HepG2 (cell line): ENCODE results near the gene SCAPER. TPM values are rescaled to one million over a fixed set of nuclear protein-coding genes. Genes with fewer than 3 reads are reported as not detected.

Experiments
- ATAC-seq: fragments of 200-7000 bp; cut with Tn5 transposase; 3 replicates; pipeline ENCODE4 v1.9.1; 2020; ENCODE audit warnings: mild to moderate bottlenecking, moderate library complexity
- BruUV-seq: library from RNA; stranded (reverse); fragments of 400-500 nt; replicated peaks from 2 replicates; lab custom pipeline; 2021; lab: Mats Ljungman, UMichigan
- CTCF ChIA-PET: fragments of 300-600 bp; formaldehyde crosslinking; extraction: SDS; loops from one replicate; lab custom pipeline; 2021; ENCODE audit warnings: low total read pairs, inconsistent platforms, low intra/inter-chr PET ratio; lab: Yijun Ruan, JAX
- POLR2A ChIA-PET: fragments of 350-600 bp; sonication (Branson Sonifier 250); formaldehyde crosslinking; loops from one replicate; lab custom pipeline; 2020; ENCODE audit warnings: antibody characterized with exemption, inconsistent platforms; lab: Yijun Ruan, JAX
- DNase-seq: peaks from one replicate; pipeline ENCODE4 v3.0.0-alpha.2; 2015; ENCODE audit warnings: low spot score
- FAIRE-seq: peaks from 3 replicates; lab custom pipeline; 2011; peaks lifted over from hg19 to GRCh38; lab: Jason Lieb, UNC
- H2AFZ ChIP-seq: one replicate; pipeline ENCODE4 v1.6.1; 2011; ENCODE audit warnings: low read length, inconsistent platforms
- H3K27ac ChIP-seq: fragments of 300-600 bp; 3 replicates; pipeline ENCODE4 v1.8.0; 2011; ENCODE audit warnings: mixed run types, mild to moderate bottlenecking, mixed read lengths, low read length, inconsistent platforms; ENCODE audit not compliant: insufficient read depth; ENCODE audit errors: extremely low read length
- H3K27me3 ChIP-seq, 2 experiments: fragments of 200-600 bp in 1 of 2; 2 replicates in 1 of 2; 3 replicates in 1 of 2; pipeline versions ENCODE4 v1.6.0 to v1.8.0; 2011; ENCODE audit warnings: low read length in 2 of 2, mild to moderate bottlenecking in 2 of 2, moderate library complexity in 2 of 2, inconsistent platforms in 1 of 2; ENCODE audit not compliant: insufficient read depth in 2 of 2, control insufficient read depth in 1 of 2
- H3K36me3 ChIP-seq, 2 experiments: fragments of 200-600 bp in 1 of 2; replicated peaks in 1 of 2; 2 replicates in 1 of 2; 3 replicates in 1 of 2; pipeline versions ENCODE4 v1.5.1 to v1.8.0; 2011; ENCODE audit warnings: low read length in 2 of 2, inconsistent platforms in 1 of 2; ENCODE audit not compliant: insufficient read depth in 2 of 2, control insufficient read depth in 1 of 2
- H3K4me1 ChIP-seq: 2 replicates; pipeline ENCODE4 v1.5.1; 2012; ENCODE audit warnings: low read length, inconsistent platforms; ENCODE audit not compliant: insufficient read depth
- H3K4me2 ChIP-seq: 2 replicates; pipeline ENCODE4 v1.6.0; 2011; ENCODE audit warnings: low read depth, low read length, inconsistent platforms
- H3K4me3 ChIP-seq, 3 experiments: fragments of 200-600 bp in 1 of 3; sonication (generic), shearing (Covaris generic) in 1 of 3; replicated peaks in 1 of 3; 2 replicates each; pipeline ENCODE4 v1.5.1; 2011 to 2016; ENCODE audit warnings: low read length in 3 of 3, inconsistent platforms in 2 of 3, low read depth in 2 of 3, mild to moderate bottlenecking in 2 of 3, control low read depth in 1 of 3, mixed read lengths in 1 of 3; ENCODE audit not compliant: insufficient read depth in 1 of 3
- H3K79me2 ChIP-seq: one replicate; pipeline ENCODE4 v1.6.1; 2011; ENCODE audit warnings: low read length, inconsistent platforms; ENCODE audit not compliant: insufficient read depth
- H3K9ac ChIP-seq: 2 replicates; pipeline ENCODE4 v1.6.0; 2011; ENCODE audit warnings: mild to moderate bottlenecking, low read depth, low read length, inconsistent platforms; ENCODE audit not compliant: insufficient read depth
- H3K9me3 ChIP-seq: 2 replicates; pipeline ENCODE4 v1.5.1; 2012; ENCODE audit warnings: mild to moderate bottlenecking, low read length
- H4K20me1 ChIP-seq: 2 replicates; pipeline ENCODE4 v1.6.0; 2011; ENCODE audit warnings: inconsistent platforms, mild to moderate bottlenecking, low read length, moderate library complexity; ENCODE audit not compliant: insufficient read depth
- ESRRA ChIP-seq: sonication (generic); formaldehyde crosslinking; IDR thresholded peaks from 2 replicates; pipeline ENCODE4 v1.5.1; 2020; ENCODE audit warnings: mild to moderate bottlenecking, low read depth, missing genetic modification reagents
- MAFF ChIP-seq: IDR thresholded peaks from 2 replicates; pipeline ENCODE4 v1.6.1; 2011; ENCODE audit warnings: low read depth, low read length, improper control_type of control experiment
- MAFK ChIP-seq, 2 experiments: IDR thresholded peaks in 1 of 2; conservative IDR thresholded peaks in 1 of 2; 2 replicates each; pipeline ENCODE4 v1.6.1; 2011; ENCODE audit warnings: improper control_type of control experiment in 2 of 2, low read length in 2 of 2
- MED8 ChIP-seq: sonication (generic); formaldehyde crosslinking; IDR thresholded peaks from 2 replicates; pipeline ENCODE4 v1.8.1; 2023; ENCODE audit warnings: mild to moderate bottlenecking, missing genetic modification reagents; ENCODE audit not compliant: insufficient replicate concordance
- ZKSCAN1 ChIP-seq: fragments of 150-350 bp; IDR thresholded peaks from 2 replicates; pipeline ENCODE4 v1.6.1; 2014; ENCODE audit warnings: low read length
- ZNF468 ChIP-seq: sonication (generic); formaldehyde crosslinking; IDR thresholded peaks from 2 replicates; pipeline ENCODE4 v1.8.0; 2022; ENCODE audit warnings: mild to moderate bottlenecking, moderate library complexity, missing genetic modification reagents
- ZNF883 ChIP-seq: sonication (generic); formaldehyde crosslinking; IDR thresholded peaks from 2 replicates; pipeline ENCODE4 v1.5.1; 2020; ENCODE audit warnings: mild to moderate bottlenecking, missing genetic modification reagents; ENCODE audit errors: not compliant biosample characterization
- WGBS: methylation state at CpG from one replicate; pipeline ENCODE4 v1.1.6; 2017; ENCODE audit warnings: low lambda C conversion rate; 5-methylcytosine and 5-hydroxymethylcytosine counted together
- in situ Hi-C: cut with HindIII; loops from 2 replicates; pipeline ENCODE4 v1.10.0; 2017; ENCODE audit warnings: low pct_unique_long_range_greater_than_20kb; ENCODE audit not compliant: extremely low pct_ligation_motif_present
- intact Hi-C: fragments of 100-400 bp; cut with micrococcal nuclease; formaldehyde crosslinking; loops from one replicate; pipeline ENCODE4 v1.10.0; 2022; ENCODE audit not compliant: unreplicated experiment
- polyA plus RNA-seq, 8 experiments: library from polyadenylated mRNA; depleted of rRNA in 3 of 8; stranded (reverse) in 7 of 8; unstranded in 1 of 8; fragments of >200 nt; fragmentation: Illumina TruSeq in 4 of 8; extraction: Trizol in 4 of 8; gene quantifications; 2 replicates each; pipeline versions ENCODE4 v1.2.1 to v1.2.3, GENCODE V29; 2011 to 2016; ENCODE audit warnings: low read depth in 4 of 8, missing spikeins in 1 of 8, mixed read lengths in 1 of 8; ENCODE audit not compliant: insufficient read depth in 1 of 8
- total RNA-seq, 5 experiments: library from RNA; depleted of rRNA; stranded (reverse); fragments of >200 nt; fragmentation: Illumina TruSeq; extraction: Trizol; gene quantifications; 2 replicates each; pipeline ENCODE4 v1.2.3, GENCODE V29; 2016; ENCODE audit warnings: low read depth in 1 of 5
- TF ChIP-seq, protein P1 (sequence below): sonication (generic); formaldehyde crosslinking; IDR thresholded peaks from 2 replicates; pipeline ENCODE4 v1.8.1; 2023; ENCODE audit warnings: mild to moderate bottlenecking, inconsistent platforms, moderate library complexity, missing genetic modification reagents, borderline replicate concordance
- TF ChIP-seq, protein P2 (sequence below): sonication (generic); formaldehyde crosslinking; IDR thresholded peaks from 2 replicates; pipeline ENCODE4 v1.5.0; 2020; ENCODE audit warnings: mild to moderate bottlenecking, missing genetic modification reagents
- TF ChIP-seq, protein P3 (sequence below): fragments of 450-650 bp; IDR thresholded peaks from 2 replicates; pipeline ENCODE4 v1.6.1; 2016
- TF ChIP-seq, protein P4 (sequence below): IDR thresholded peaks from 2 replicates; pipeline ENCODE4 v1.6.1; 2016; ENCODE audit warnings: low read depth, borderline replicate concordance

Gene SCAPER
- total and polyA plus RNA-seq, 2 of the 13 experiments (the other 11 are each of a cell fraction or from before 2014, with no cell fraction given) = 4.3 to 10.5 TPM

DNA sequence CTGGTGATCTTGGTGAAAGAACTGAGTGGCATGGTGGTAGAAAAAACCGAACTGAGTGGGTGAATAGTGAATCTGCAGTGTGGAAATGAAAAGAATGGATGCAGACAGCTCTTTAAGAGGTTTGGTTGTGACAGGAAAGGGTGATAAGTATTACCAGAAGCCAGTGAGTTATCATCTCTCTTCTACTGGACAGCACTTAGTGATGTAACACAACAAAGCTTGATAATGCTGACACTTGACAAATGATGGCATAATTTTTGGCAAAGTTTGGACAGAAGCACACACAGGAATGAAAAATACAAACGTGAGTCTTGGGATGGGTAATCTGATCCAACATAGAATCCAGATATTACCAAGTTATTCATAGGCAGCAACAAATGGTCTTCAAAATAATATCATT is 456.4 kb downstream of the SCAPER start:
- CTCF ChIA-PET = no interaction called here
- FAIRE-seq = no peak
- WGBS = 64% methylated on average over 2 of the region's 2 CpGs

DNA sequence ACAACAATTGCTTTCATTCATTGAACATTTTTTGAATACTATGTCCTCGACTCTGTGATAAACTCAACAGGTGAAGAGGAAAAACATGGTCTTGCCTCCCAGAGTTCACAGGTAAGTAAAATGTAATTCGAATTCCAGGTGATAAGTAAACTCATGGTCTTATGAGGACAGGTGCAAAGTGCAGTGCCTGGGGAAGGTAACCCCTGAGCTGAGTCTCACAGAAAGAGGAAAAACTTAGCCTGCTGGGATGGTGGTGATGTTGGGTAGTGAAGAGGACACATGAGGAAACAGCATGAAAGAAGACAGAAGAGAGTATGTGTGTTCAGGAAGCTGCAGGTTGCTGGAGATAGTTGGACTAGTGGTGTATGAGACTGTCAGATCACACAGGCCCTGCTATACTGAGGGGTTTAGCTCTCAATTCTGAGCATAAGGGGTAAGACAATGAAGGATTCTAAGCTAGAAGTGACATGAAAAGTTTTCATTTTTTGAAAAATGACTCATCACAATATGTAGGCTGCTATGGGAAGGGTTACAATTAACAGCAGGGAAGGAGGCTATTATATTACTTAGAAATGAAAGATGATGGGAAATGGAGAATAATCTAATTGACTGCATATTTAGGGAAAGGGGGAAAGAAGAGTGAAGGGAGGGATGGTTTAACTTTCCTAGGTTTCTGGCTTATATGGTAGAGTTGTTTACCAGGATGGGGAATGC is 457.3 kb downstream of the SCAPER start:
- Histone ChIP-seq H3K36me3 (no peaks in the 10 kb centered on the region), H3K27ac (no peak overlapping the region), H3K9me3 (no peaks in the 10 kb centered on the region), H3K4me3 (no peak overlapping the region), H4K20me1 (no peaks in the 10 kb centered on the region), H3K79me2 (no peaks in the 10 kb centered on the region), H3K9ac (no peak overlapping the region), H3K27me3 (no peaks in the 10 kb centered on the region), H3K4me2 (no peak overlapping the region), H3K4me1 (no peaks in the 10 kb centered on the region), H2AFZ (no peak overlapping the region)
- DNase-seq (no peak), FAIRE-seq (no peak), ATAC-seq (no peak)
- ChIA-PET CTCF (no interaction called here), POLR2A (no interaction called here)
- in situ Hi-C loops (no loop called here), intact Hi-C loops (no loop called here)
- BruUV-seq = no TSS peak
- WGBS = 42% methylated on average over 2 of the region's 2 CpGs
- no peak for TF ChIP-seq MED8 (CRISPR knock-in tag)
- no peak for TF ChIP-seq ZNF883 (CRISPR knock-in tag)
- TF ChIP-seq ESRRA (CRISPR knock-in tag) = no peak
- TF ChIP-seq, protein P1, sequence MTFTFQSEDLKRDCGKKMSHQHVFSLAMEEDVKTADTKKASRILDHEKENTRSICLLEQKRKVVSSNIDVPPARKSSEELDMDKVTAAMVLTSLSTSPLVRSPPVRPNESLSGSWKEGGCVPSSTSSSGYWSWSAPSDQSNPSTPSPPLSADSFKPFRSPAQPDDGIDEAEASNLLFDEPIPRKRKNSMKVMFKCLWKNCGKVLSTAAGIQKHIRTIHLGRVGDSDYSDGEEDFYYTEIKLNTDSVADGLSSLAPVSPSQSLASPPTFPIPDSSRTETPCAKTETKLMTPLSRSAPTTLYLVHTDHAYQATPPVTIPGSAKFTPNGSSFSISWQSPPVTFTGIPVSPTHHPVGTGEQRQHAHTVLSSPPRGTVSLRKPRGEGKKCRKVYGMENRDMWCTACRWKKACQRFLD (CRISPR knock-in tag) = no peak
- TF ChIP-seq ZKSCAN1 = no peak
- TF ChIP-seq, protein P2, sequence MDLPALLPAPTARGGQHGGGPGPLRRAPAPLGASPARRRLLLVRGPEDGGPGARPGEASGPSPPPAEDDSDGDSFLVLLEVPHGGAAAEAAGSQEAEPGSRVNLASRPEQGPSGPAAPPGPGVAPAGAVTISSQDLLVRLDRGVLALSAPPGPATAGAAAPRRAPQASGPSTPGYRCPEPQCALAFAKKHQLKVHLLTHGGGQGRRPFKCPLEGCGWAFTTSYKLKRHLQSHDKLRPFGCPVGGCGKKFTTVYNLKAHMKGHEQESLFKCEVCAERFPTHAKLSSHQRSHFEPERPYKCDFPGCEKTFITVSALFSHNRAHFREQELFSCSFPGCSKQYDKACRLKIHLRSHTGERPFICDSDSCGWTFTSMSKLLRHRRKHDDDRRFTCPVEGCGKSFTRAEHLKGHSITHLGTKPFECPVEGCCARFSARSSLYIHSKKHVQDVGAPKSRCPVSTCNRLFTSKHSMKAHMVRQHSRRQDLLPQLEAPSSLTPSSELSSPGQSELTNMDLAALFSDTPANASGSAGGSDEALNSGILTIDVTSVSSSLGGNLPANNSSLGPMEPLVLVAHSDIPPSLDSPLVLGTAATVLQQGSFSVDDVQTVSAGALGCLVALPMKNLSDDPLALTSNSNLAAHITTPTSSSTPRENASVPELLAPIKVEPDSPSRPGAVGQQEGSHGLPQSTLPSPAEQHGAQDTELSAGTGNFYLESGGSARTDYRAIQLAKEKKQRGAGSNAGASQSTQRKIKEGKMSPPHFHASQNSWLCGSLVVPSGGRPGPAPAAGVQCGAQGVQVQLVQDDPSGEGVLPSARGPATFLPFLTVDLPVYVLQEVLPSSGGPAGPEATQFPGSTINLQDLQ (CRISPR knock-in tag) = no peak

More for the DNA sequence above, 456.4 kb downstream of the SCAPER start:
- no peak overlapping the region for H3K4me3 ChIP-seq
- H3K27ac ChIP-seq = no peak overlapping the region
- H3K27me3 ChIP-seq = no peaks in the 10 kb centered on the region
- no peaks in the 10 kb centered on the region for H3K9me3 ChIP-seq
- no peak overlapping the region for H3K4me2 ChIP-seq
- DNase-seq (no peak), ATAC-seq (no peak)
- in situ Hi-C loops = no loop called here
- H3K79me2 ChIP-seq = no peaks in the 10 kb centered on the region
- H2AFZ ChIP-seq = no peak overlapping the region
- no peaks in the 10 kb centered on the region for H3K36me3 ChIP-seq
- intact Hi-C loops = no loop called here
- H3K4me1 ChIP-seq = no peaks in the 10 kb centered on the region
- TF ChIP-seq, protein P3, sequence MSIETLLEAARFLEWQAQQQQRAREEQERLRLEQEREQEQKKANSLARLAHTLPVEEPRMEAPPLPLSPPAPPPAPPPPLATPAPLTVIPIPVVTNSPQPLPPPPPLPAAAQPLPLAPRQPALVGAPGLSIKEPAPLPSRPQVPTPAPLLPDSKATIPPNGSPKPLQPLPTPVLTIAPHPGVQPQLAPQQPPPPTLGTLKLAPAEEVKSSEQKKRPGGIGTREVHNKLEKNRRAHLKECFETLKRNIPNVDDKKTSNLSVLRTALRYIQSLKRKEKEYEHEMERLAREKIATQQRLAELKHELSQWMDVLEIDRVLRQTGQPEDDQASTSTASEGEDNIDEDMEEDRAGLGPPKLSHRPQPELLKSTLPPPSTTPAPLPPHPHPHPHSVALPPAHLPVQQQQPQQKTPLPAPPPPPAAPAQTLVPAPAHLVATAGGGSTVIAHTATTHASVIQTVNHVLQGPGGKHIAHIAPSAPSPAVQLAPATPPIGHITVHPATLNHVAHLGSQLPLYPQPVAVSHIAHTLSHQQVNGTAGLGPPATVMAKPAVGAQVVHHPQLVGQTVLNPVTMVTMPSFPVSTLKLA = no peak
- peak; percentile 19 to 43; a peak in 3 of 4 replicates for TF ChIP-seq MAFK (conservative IDR thresholded peaks at IDR 0.05 in 1 of 2, IDR thresholded peaks at IDR 0.05 in 1 of 2; ENCODE audit: low read length in 2 of 2)
- TF ChIP-seq, protein P4, sequence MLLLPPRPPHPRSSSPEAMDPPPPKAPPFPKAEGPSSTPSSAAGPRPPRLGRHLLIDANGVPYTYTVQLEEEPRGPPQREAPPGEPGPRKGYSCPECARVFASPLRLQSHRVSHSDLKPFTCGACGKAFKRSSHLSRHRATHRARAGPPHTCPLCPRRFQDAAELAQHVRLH = no peak
- TF ChIP-seq ZNF468 (CRISPR knock-in tag) = no peak
- 0 out of 2 replicates have a peak, but pooled peaks have one; percentile 19 for TF ChIP-seq MAFF
- TF ChIP-seq, all 625 proteins: peak for 2
- no peak overlapping the region for H3K9ac ChIP-seq
- BruUV-seq = no TSS peak
- POLR2A ChIA-PET = no interaction called here
- no peaks in the 10 kb centered on the region for H4K20me1 ChIP-seq
